ENCODE data around the gene TFF3. TPM values are rescaled to one million over a fixed set of nuclear protein-coding genes. Genes with fewer than 3 reads are reported as not detected.

Gene TFF3
- total RNA-seq, 1 experiment from 2014 or later: not detected

GRCh38 chr21:42282021-42282420 is 33.2 kb downstream of the TFF3 start:
- in situ Hi-C loops (cut with HindIII; ENCODE audit: low pct_unique_long_range_greater_than_20kb, low sequenced_read_pairs): no loop called here
- no peak for DNase-seq (ENCODE audit: low read depth)

GRCh38 chr21:42281181-42281680 is 34.0 kb downstream of the TFF3 start:
- in situ Hi-C loops (cut with HindIII; ENCODE audit: low pct_unique_long_range_greater_than_20kb, low sequenced_read_pairs): no loop called here
- DNase-seq (ENCODE audit: low read depth): no peak

- in situ Hi-C loops (cut with HindIII; ENCODE audit: low pct_unique_long_range_greater_than_20kb, low sequenced_read_pairs): no loop called here
- no peak for DNase-seq (ENCODE audit: low read depth)
These were observed 34.6 kb downstream of the TFF3 start for GRCh38 chr21:42280356-42281180.

GRCh38 chr21:42279888-42280287 is 35.3 kb downstream of the TFF3 start:
- DNase-seq (ENCODE audit: low read depth): no peak
- in situ Hi-C loops (cut with HindIII; ENCODE audit: low pct_unique_long_range_greater_than_20kb, low sequenced_read_pairs): no loop called here

- in situ Hi-C loops (cut with HindIII; ENCODE audit: low pct_unique_long_range_greater_than_20kb, low sequenced_read_pairs): no loop called here
- DNase-seq (ENCODE audit: low read depth): no peak
These were observed 35.8 kb downstream of the TFF3 start for GRCh38 chr21:42279341-42279871.

GRCh38 chr21:42278451-42279149 is 36.6 kb downstream of the TFF3 start:
- DNase-seq (ENCODE audit: low read depth): no peak
- in situ Hi-C loops (cut with HindIII; ENCODE audit: low pct_unique_long_range_greater_than_20kb, low sequenced_read_pairs): no loop called here

GRCh38 chr21:42277593-42277992 is 37.6 kb downstream of the TFF3 start:
- no peak for DNase-seq (ENCODE audit: low read depth)
- in situ Hi-C loops (cut with HindIII; ENCODE audit: low pct_unique_long_range_greater_than_20kb, low sequenced_read_pairs): no loop called here

- DNase-seq (ENCODE audit: low read depth): no peak
- in situ Hi-C loops (cut with HindIII; ENCODE audit: low pct_unique_long_range_greater_than_20kb, low sequenced_read_pairs): no loop called here
These were observed 38.6 kb downstream of the TFF3 start for GRCh38 chr21:42276526-42277154.

GRCh38 chr21:42276076-42276475 is 39.1 kb downstream of the TFF3 start:
- in situ Hi-C loops (cut with HindIII; ENCODE audit: low pct_unique_long_range_greater_than_20kb, low sequenced_read_pairs): no loop called here
- DNase-seq (ENCODE audit: low read depth): peak; percentile 49

- no peak for DNase-seq (ENCODE audit: low read depth)
- in situ Hi-C loops (cut with HindIII; ENCODE audit: low pct_unique_long_range_greater_than_20kb, low sequenced_read_pairs): no loop called here
These were observed 42.1 kb downstream of the TFF3 start for GRCh38 chr21:42272984-42273600.

GRCh38 chr21:42272109-42272962 is 42.9 kb downstream of the TFF3 start:
- no peak for DNase-seq (ENCODE audit: low read depth)
- in situ Hi-C loops (cut with HindIII; ENCODE audit: low pct_unique_long_range_greater_than_20kb, low sequenced_read_pairs): no loop called here

- no peak for DNase-seq (ENCODE audit: low read depth)
- in situ Hi-C loops (cut with HindIII; ENCODE audit: low pct_unique_long_range_greater_than_20kb, low sequenced_read_pairs): no loop called here
These were observed 44.1 kb downstream of the TFF3 start for GRCh38 chr21:42271065-42271464.

GRCh38 chr21:42269386-42269785 is 45.8 kb downstream of the TFF3 start:
- no peak for DNase-seq (ENCODE audit: low read depth)
- in situ Hi-C loops (cut with HindIII; ENCODE audit: low pct_unique_long_range_greater_than_20kb, low sequenced_read_pairs): no loop called here

- in situ Hi-C loops (cut with HindIII; ENCODE audit: low pct_unique_long_range_greater_than_20kb, low sequenced_read_pairs): no loop called here
- DNase-seq (ENCODE audit: low read depth): no peak
These were observed 48.1 kb downstream of the TFF3 start for GRCh38 chr21:42266971-42267556.

GRCh38 chr21:42265231-42265812 is 49.9 kb downstream of the TFF3 start:
- in situ Hi-C loops (cut with HindIII; ENCODE audit: low pct_unique_long_range_greater_than_20kb, low sequenced_read_pairs): no loop called here
- no peak for DNase-seq (ENCODE audit: low read depth)

GRCh38 chr21:42264245-42265195 is 50.7 kb downstream of the TFF3 start:
- DNase-seq (ENCODE audit: low read depth): no peak
- in situ Hi-C loops (cut with HindIII; ENCODE audit: low pct_unique_long_range_greater_than_20kb, low sequenced_read_pairs): no loop called here
